Osteocyte (in vitro differentiated cells): ENCODE data around the gene TUBG1. TPM values are rescaled to one million over a fixed set of nuclear protein-coding genes. Genes with fewer than 3 reads are reported as not detected.

Source experiments
- DNase-seq: peaks from one replicate; pipeline ENCODE4 v3.0.0; 2021; ENCODE audit warnings: mixed read lengths; ENCODE audit not compliant: unreplicated experiment; ENCODE audit errors: extremely low spot score
- H3K27ac Mint-ChIP-seq: one replicate; pipeline ENCODE4 v1.8.0; 2021; ENCODE audit warnings: mild to moderate bottlenecking, mixed read lengths; ENCODE audit not compliant: unreplicated experiment
- H3K27me3 Mint-ChIP-seq: one replicate; pipeline ENCODE4 v1.8.0; 2021; ENCODE audit warnings: mixed read lengths; ENCODE audit not compliant: unreplicated experiment
- H3K36me3 Mint-ChIP-seq: one replicate; pipeline ENCODE4 v1.8.0; 2021; ENCODE audit warnings: mixed read lengths; ENCODE audit not compliant: unreplicated experiment
- H3K4me1 Mint-ChIP-seq: one replicate; pipeline ENCODE4 v1.8.0; 2021; ENCODE audit warnings: mixed read lengths; ENCODE audit not compliant: unreplicated experiment
- H3K4me3 Mint-ChIP-seq: one replicate; pipeline ENCODE4 v1.8.0; 2021; ENCODE audit warnings: mild to moderate bottlenecking, moderate library complexity, mixed read lengths; ENCODE audit not compliant: unreplicated experiment
- H3K9me3 Mint-ChIP-seq: one replicate; pipeline ENCODE4 v1.8.0; 2021; ENCODE audit warnings: mixed read lengths; ENCODE audit not compliant: unreplicated experiment
- CTCF ChIP-seq: fragments of 200-600 bp; sonication (generic); IDR thresholded peaks from 2 replicates; pipeline ENCODE4 v1.5.0; 2021; ENCODE audit warnings: antibody characterized with exemption, mild to moderate bottlenecking, moderate library complexity
- total RNA-seq: library from RNA; stranded (reverse); gene quantifications from 2 replicates; pipeline ENCODE4 v1.2.1, GENCODE V29; 2021

TUBG1 gene
- total RNA-seq, 1 donor from 2014 or later = 47.2 TPM

- H3K4me3 Mint-ChIP-seq = no peak overlapping the region
- H3K27ac Mint-ChIP-seq = no peak overlapping the region
- H3K27me3 Mint-ChIP-seq = no peaks in the 10 kb centered on the region
- H3K4me1 Mint-ChIP-seq = peaks cover 2% of the 10 kb centered on the region
- H3K36me3 Mint-ChIP-seq = peaks cover 34% of the 10 kb centered on the region
- TF ChIP-seq CTCF = no peak
- H3K9me3 Mint-ChIP-seq = no peaks in the 10 kb centered on the region
- DNase-seq = no peak
Observed at GRCh38 chr17:42590886-42591285, 18.6 kb upstream of the TUBG1 start.

GRCh38 chr17:42591411-42591810 is 18.1 kb upstream of the TUBG1 start:
- H3K4me1 Mint-ChIP-seq = peaks cover 2% of the 10 kb centered on the region
- no peak for TF ChIP-seq CTCF
- H3K36me3 Mint-ChIP-seq = peaks cover 31% of the 10 kb centered on the region
- H3K27ac Mint-ChIP-seq = no peak overlapping the region
- DNase-seq = no peak
- no peak overlapping the region for H3K4me3 Mint-ChIP-seq
- no peaks in the 10 kb centered on the region for H3K27me3 Mint-ChIP-seq
- no peaks in the 10 kb centered on the region for H3K9me3 Mint-ChIP-seq

- Mint-ChIP-seq H3K27me3 (no peaks in the 10 kb centered on the region), H3K36me3 (peaks cover 3% of the 10 kb centered on the region), H3K9me3 (no peaks in the 10 kb centered on the region), H3K27ac (no peak overlapping the region), H3K4me1 (peaks cover 3% of the 10 kb centered on the region), H3K4me3 (no peak overlapping the region)
- no peak for DNase-seq
- no peak for TF ChIP-seq CTCF
Observed at GRCh38 chr17:42596386-42596785, 13.1 kb upstream of the TUBG1 start.

GRCh38 chr17:42598905-42599304 is 10.6 kb upstream of the TUBG1 start:
- Mint-ChIP-seq H3K4me3 (no peak overlapping the region), H3K4me1 (peaks cover 9% of the 10 kb centered on the region), H3K9me3 (no peaks in the 10 kb centered on the region), H3K27ac (no peak overlapping the region), H3K27me3 (no peaks in the 10 kb centered on the region), H3K36me3 (peaks cover 3% of the 10 kb centered on the region)
- DNase-seq = no peak
- TF ChIP-seq CTCF = no peak

- H3K27ac Mint-ChIP-seq = no peak overlapping the region
- peaks cover 36% of the 10 kb centered on the region for H3K4me1 Mint-ChIP-seq
- peaks cover 3% of the 10 kb centered on the region for H3K36me3 Mint-ChIP-seq
- H3K9me3 Mint-ChIP-seq = no peaks in the 10 kb centered on the region
- no peak overlapping the region for H3K4me3 Mint-ChIP-seq
- H3K27me3 Mint-ChIP-seq = no peaks in the 10 kb centered on the region
- TF ChIP-seq CTCF = no peak
- no peak for DNase-seq
Observed at GRCh38 chr17:42603318-42603717, 6.2 kb upstream of the TUBG1 start.
